Trophoblast cell (in vitro differentiated cells and primary cell): ENCODE data around the gene DGKZ.

Experiments used
- DNase-seq, 2 donors: peaks; one replicate each; pipeline ENCODE4 v3.0.0-alpha.2; 2016
- H2AFZ ChIP-seq: 2 replicates; pipeline ENCODE4 v1.6.1; 2013; ENCODE audit warnings: low read length, moderate library complexity, mild to moderate bottlenecking; ENCODE audit not compliant: insufficient read depth, poor library complexity
- H2AK5ac ChIP-seq: 2 replicates; pipeline ENCODE4 v1.6.1; 2013; ENCODE audit warnings: mild to moderate bottlenecking, low read length
- H2BK120ac ChIP-seq: 2 replicates; pipeline ENCODE4 v1.6.1; 2013; ENCODE audit warnings: low read length, mild to moderate bottlenecking, moderate library complexity; ENCODE audit not compliant: insufficient read depth, poor library complexity
- H2BK12ac ChIP-seq: 2 replicates; pipeline ENCODE4 v1.6.1; 2013; ENCODE audit warnings: mild to moderate bottlenecking, low read length, moderate library complexity
- H2BK5ac ChIP-seq: 2 replicates; pipeline ENCODE4 v1.6.1; 2013; ENCODE audit warnings: low read length, low read depth, moderate library complexity, mild to moderate bottlenecking; ENCODE audit not compliant: poor library complexity
- H3K14ac ChIP-seq: 2 replicates; pipeline ENCODE4 v1.6.1; 2013; ENCODE audit warnings: mild to moderate bottlenecking, low read length
- H3K18ac ChIP-seq: 2 replicates; pipeline ENCODE4 v1.6.1; 2013; ENCODE audit warnings: mild to moderate bottlenecking, low read length
- H3K23ac ChIP-seq: 2 replicates; pipeline ENCODE4 v1.6.1; 2013; ENCODE audit warnings: low read length
- H3K27ac ChIP-seq: 2 replicates; pipeline ENCODE4 v1.5.1; 2013; ENCODE audit warnings: low read depth, mild to moderate bottlenecking, inconsistent platforms, low read length, moderate library complexity
- H3K27me3 ChIP-seq: 2 replicates; pipeline ENCODE4 v1.6.1; 2013; ENCODE audit warnings: inconsistent platforms, mild to moderate bottlenecking, low read length, moderate library complexity; ENCODE audit not compliant: insufficient read depth
- H3K36me3 ChIP-seq, 2 experiments: 1 replicate in 1 of 2; 2 replicates in 1 of 2; pipeline ENCODE4 v1.6.1; 2013; ENCODE audit warnings: low read length in 2 of 2, mild to moderate bottlenecking in 2 of 2, moderate library complexity in 1 of 2; ENCODE audit not compliant: insufficient read depth in 2 of 2, control insufficient read depth in 1 of 2
- H3K4ac ChIP-seq: 2 replicates; pipeline ENCODE4 v1.6.1; 2013; ENCODE audit warnings: low read depth, mild to moderate bottlenecking, low read length, moderate library complexity
- H3K4me1 ChIP-seq, 2 experiments: 1 replicate in 1 of 2; 2 replicates in 1 of 2; pipeline ENCODE4 v1.6.1; 2013; ENCODE audit warnings: low read length in 2 of 2, mild to moderate bottlenecking in 2 of 2, moderate library complexity in 1 of 2; ENCODE audit not compliant: insufficient read depth in 2 of 2, control insufficient read depth in 1 of 2
- H3K4me2 ChIP-seq: 2 replicates; pipeline ENCODE4 v1.6.1; 2013; ENCODE audit warnings: inconsistent platforms, mild to moderate bottlenecking, low read length, moderate library complexity
- H3K4me3 ChIP-seq: 2 replicates; pipeline ENCODE4 v1.5.1; 2013; ENCODE audit warnings: mild to moderate bottlenecking, low read depth, low read length, inconsistent platforms
- H3K79me1 ChIP-seq: one replicate; pipeline ENCODE4 v1.6.1; 2013; ENCODE audit warnings: low read length
- H3K79me2 ChIP-seq: 2 replicates; pipeline ENCODE4 v1.6.1; 2013; ENCODE audit warnings: low read length, mild to moderate bottlenecking; ENCODE audit not compliant: control insufficient read depth, insufficient read depth, poor library complexity
- H3K9ac ChIP-seq: 2 replicates; pipeline ENCODE4 v1.6.1; 2013; ENCODE audit warnings: mild to moderate bottlenecking, low read length
- H3K9me3 ChIP-seq: 2 replicates; pipeline ENCODE4 v1.6.1; 2013; ENCODE audit warnings: low read depth, mild to moderate bottlenecking, control low read depth, inconsistent platforms, low read length; ENCODE audit not compliant: insufficient read depth
- H4K12ac ChIP-seq: 2 replicates; pipeline ENCODE4 v1.6.1; 2013; ENCODE audit warnings: low read depth, mild to moderate bottlenecking, low read length, moderate library complexity
- H4K8ac ChIP-seq: 2 replicates; pipeline ENCODE4 v1.6.1; 2013; ENCODE audit warnings: low read depth, mild to moderate bottlenecking, low read length, moderate library complexity
- H4K91ac ChIP-seq: one replicate; pipeline ENCODE4 v1.6.1; 2013; ENCODE audit warnings: low read depth, mild to moderate bottlenecking, low read length, moderate library complexity
- WGBS: extraction: QIAGEN DNeasy Blood & Tissue Kit; methylation state at CpG from one replicate; pipeline ENCODE4 v1.1.7; 2013; ENCODE audit warnings: missing lambda C conversion rate; ENCODE audit not compliant: insufficient read length, insufficient coverage; ENCODE audit errors: extremely low coverage; 5-methylcytosine and 5-hydroxymethylcytosine counted together

Gene DGKZ

GRCh38 chr11:46363031-46363407, 15.8 kb downstream of the DGKZ start:
- no peak overlapping the region for H3K18ac ChIP-seq
- H4K91ac ChIP-seq = no peak overlapping the region
- H3K9me3 ChIP-seq = no peaks in the 10 kb centered on the region
- H3K4me3 ChIP-seq = no peak overlapping the region
- H3K27ac ChIP-seq = no peak overlapping the region
- WGBS = no CpG with 5 or more reads among the region's 9 CpGs
- peaks cover 11 to 19% of the 10 kb centered on the region in 2 experiments for H3K36me3 ChIP-seq
- no peak overlapping the region for H2BK5ac ChIP-seq
- no peak overlapping the region for H2AK5ac ChIP-seq
- H3K27me3 ChIP-seq = no peaks in the 10 kb centered on the region
- no peak overlapping the region for H3K14ac ChIP-seq
- no peak overlapping the region for H3K9ac ChIP-seq
- no peak overlapping the region for H3K4me2 ChIP-seq
- H4K8ac ChIP-seq = no peak overlapping the region
- H3K4ac ChIP-seq = no peak overlapping the region
- H2BK12ac ChIP-seq = no peak overlapping the region
- no peak overlapping the region for H2AFZ ChIP-seq
- no peak overlapping the region for H4K12ac ChIP-seq
- no peak overlapping the region for H3K23ac ChIP-seq
- H2BK120ac ChIP-seq = no peak overlapping the region
- H3K4me1 ChIP-seq = peaks cover 7 to 12% of the 10 kb centered on the region in 2 experiments
- H3K79me1 ChIP-seq = no peaks in the 10 kb centered on the region
- H3K79me2 ChIP-seq = peaks cover 2% of the 10 kb centered on the region
- DNase-seq = peak; percentile 27 to 58

GRCh38 chr11:46363455-46364005, 16.3 kb downstream of the DGKZ start:
- no peak overlapping the region for H3K9ac ChIP-seq
- no peaks in the 10 kb centered on the region for H3K9me3 ChIP-seq
- peaks cover 7 to 12% of the 10 kb centered on the region in 2 experiments for H3K4me1 ChIP-seq
- no peak overlapping the region for H2BK12ac ChIP-seq
- H4K12ac ChIP-seq = no peak overlapping the region
- no CpG with 5 or more reads among the region's 21 CpGs for WGBS
- H3K79me2 ChIP-seq = peaks cover 2% of the 10 kb centered on the region
- H3K27me3 ChIP-seq = no peaks in the 10 kb centered on the region
- H2BK5ac ChIP-seq = no peak overlapping the region
- H3K23ac ChIP-seq = no peak overlapping the region
- H3K14ac ChIP-seq = no peak overlapping the region
- H3K18ac ChIP-seq = no peak overlapping the region
- no peak overlapping the region for H3K4me2 ChIP-seq
- peaks cover 16 to 24% of the 10 kb centered on the region in 2 experiments for H3K36me3 ChIP-seq
- DNase-seq = peak in 1 of 2 donors; percentile 41
- H4K91ac ChIP-seq = no peak overlapping the region
- H3K4ac ChIP-seq = no peak overlapping the region
- no peak overlapping the region for H2AFZ ChIP-seq
- no peak overlapping the region for H3K27ac ChIP-seq
- no peaks in the 10 kb centered on the region for H3K79me1 ChIP-seq
- no peak overlapping the region for H4K8ac ChIP-seq
- no peak overlapping the region for H2BK120ac ChIP-seq
- no peak overlapping the region for H3K4me3 ChIP-seq
- H2AK5ac ChIP-seq = no peak overlapping the region

- Histone ChIP-seq H2BK12ac (no peak overlapping the region), H3K36me3 (peaks cover 18 to 26% of the 10 kb centered on the region in 2 experiments), H3K4ac (no peak overlapping the region), H4K12ac (no peak overlapping the region), H3K79me2 (peaks cover 2% of the 10 kb centered on the region), H4K8ac (no peak overlapping the region), H3K4me1 (peaks cover 7 to 12% of the 10 kb centered on the region in 2 experiments), H3K14ac (no peak overlapping the region), H3K9me3 (no peaks in the 10 kb centered on the region), H3K9ac (no peak overlapping the region), H3K18ac (no peak overlapping the region), H3K23ac (no peak overlapping the region), H2BK120ac (no peak overlapping the region), H2AFZ (no peak overlapping the region), H3K4me3 (no peak overlapping the region), H4K91ac (no peak overlapping the region), H3K4me2 (no peak overlapping the region), H3K27ac (no peak overlapping the region), H3K79me1 (no peaks in the 10 kb centered on the region), H2BK5ac (no peak overlapping the region), H3K27me3 (no peaks in the 10 kb centered on the region), H2AK5ac (no peak overlapping the region)
- no peak for DNase-seq
- whole genome bisulfite sequencing = no CpG with 5 or more reads among the region's 9 CpGs
Observed at GRCh38 chr11:46364056-46364455, 16.8 kb downstream of the DGKZ start.

- Histone ChIP-seq H3K14ac (no peak overlapping the region), H4K8ac (no peak overlapping the region)
Observed at GRCh38 chr11:46364791-46365190, 17.5 kb downstream of the DGKZ start.

More at GRCh38 chr11:46364791-46365190, 17.5 kb downstream of the DGKZ start:
- H2AFZ ChIP-seq = no peak overlapping the region
- no peak overlapping the region for H2BK120ac ChIP-seq
- no peak overlapping the region for H2BK5ac ChIP-seq
- peaks cover 21 to 27% of the 10 kb centered on the region in 2 experiments for H3K36me3 ChIP-seq
- H3K4ac ChIP-seq = no peak overlapping the region
- no peak overlapping the region for H3K9ac ChIP-seq
- H3K27me3 ChIP-seq = no peaks in the 10 kb centered on the region
- H3K4me1 ChIP-seq = peaks cover 7 to 18% of the 10 kb centered on the region in 2 experiments
- no peak overlapping the region for H4K91ac ChIP-seq
- no peak overlapping the region for H3K27ac ChIP-seq
- H3K79me1 ChIP-seq = no peaks in the 10 kb centered on the region
- WGBS = no CpG with 5 or more reads among the region's 3 CpGs
- H3K9me3 ChIP-seq = no peaks in the 10 kb centered on the region
- no peak overlapping the region for H2AK5ac ChIP-seq
- no peak overlapping the region for H3K4me3 ChIP-seq
- no peak overlapping the region for H3K18ac ChIP-seq
- peaks cover 2% of the 10 kb centered on the region for H3K79me2 ChIP-seq
- no peak overlapping the region for H3K23ac ChIP-seq
- no peak overlapping the region for H3K4me2 ChIP-seq
- H4K12ac ChIP-seq = no peak overlapping the region
- DNase-seq = no peak
- no peak overlapping the region for H2BK12ac ChIP-seq
